HepG2 (cell line): ENCODE measurements around the gene FAM83G. TPM values are rescaled to one million over a fixed set of nuclear protein-coding genes. Genes with fewer than 3 reads are reported as not detected.

Experiments used
- NR2F6 ChIP-seq, 2 experiments: IDR thresholded peaks; 2 replicates each; pipeline ENCODE4 v1.6.1; 2016; ENCODE audit warnings: antibody characterized with exemption in 1 of 2, mild to moderate bottlenecking in 1 of 2
- RFX3 ChIP-seq: IDR thresholded peaks from 2 replicates; pipeline ENCODE4 v1.6.1; 2016; ENCODE audit warnings: missing biosample characterization, missing genetic modification reagents
- SP5 ChIP-seq: IDR thresholded peaks from 2 replicates; pipeline ENCODE4 v1.6.1; 2016; ENCODE audit warnings: low read depth, borderline replicate concordance
- SRF ChIP-seq: IDR thresholded peaks from 2 replicates; pipeline ENCODE4 v1.6.1; 2011; ENCODE audit warnings: mild to moderate bottlenecking, low read depth, low read length, moderate library complexity
- SSRP1 ChIP-seq: IDR thresholded peaks from 2 replicates; pipeline ENCODE4 v1.6.1; 2016; ENCODE audit warnings: control low read depth
- TOE1 ChIP-seq: sonication (generic); formaldehyde crosslinking; IDR thresholded peaks from 2 replicates; pipeline ENCODE4 v1.4.0; 2020; ENCODE audit warnings: mild to moderate bottlenecking, missing genetic modification reagents
- XBP1 ChIP-seq: sonication (generic); formaldehyde crosslinking; IDR thresholded peaks from 2 replicates; pipeline ENCODE4 v1.5.0; 2020; ENCODE audit warnings: missing genetic modification reagents
- ZNF251 ChIP-seq: sonication (generic); formaldehyde crosslinking; IDR thresholded peaks from 2 replicates; pipeline ENCODE4 v1.9.0; 2021; ENCODE audit warnings: mild to moderate bottlenecking, missing genetic modification reagents
- ZNF552 ChIP-seq: sonication (generic); formaldehyde crosslinking; IDR thresholded peaks from 2 replicates; pipeline ENCODE4 v1.9.0; 2022; ENCODE audit warnings: missing genetic modification reagents, mild to moderate bottlenecking, borderline replicate concordance
- polyA plus RNA-seq, 8 experiments: library from polyadenylated mRNA; depleted of rRNA in 3 of 8; stranded (reverse) in 7 of 8; unstranded in 1 of 8; fragments of >200 nt; fragmentation: Illumina TruSeq in 4 of 8; extraction: Trizol in 4 of 8; gene quantifications; 2 replicates each; pipeline versions ENCODE4 v1.2.1 to v1.2.3, GENCODE V29; 2011 to 2016; ENCODE audit warnings: low read depth in 4 of 8, missing spikeins in 1 of 8, mixed read lengths in 1 of 8; ENCODE audit not compliant: insufficient read depth in 1 of 8
- total RNA-seq, 5 experiments: library from RNA; depleted of rRNA; stranded (reverse); fragments of >200 nt; fragmentation: Illumina TruSeq; extraction: Trizol; gene quantifications; 2 replicates each; pipeline ENCODE4 v1.2.3, GENCODE V29; 2016; ENCODE audit warnings: low read depth in 1 of 5
- TF ChIP-seq, protein P1 (sequence below): IDR thresholded peaks from 2 replicates; pipeline ENCODE4 v1.4.0; 2020; ENCODE audit warnings: mild to moderate bottlenecking, missing genetic modification reagents
- TF ChIP-seq, protein P2 (sequence below): sonication (generic); formaldehyde crosslinking; IDR thresholded peaks from 2 replicates; pipeline ENCODE4 v1.8.0; 2022; ENCODE audit warnings: missing genetic modification reagents, mild to moderate bottlenecking, moderate library complexity, borderline replicate concordance
- TF ChIP-seq, protein P3 (sequence below), 2 experiments: sonication (generic) in 1 of 2; formaldehyde crosslinking in 1 of 2; IDR thresholded peaks; 2 replicates each; pipeline versions ENCODE4 v1.4.0 to v1.6.1; 2018 to 2020; ENCODE audit warnings: missing genetic modification reagents in 2 of 2, borderline replicate concordance in 1 of 2, low read depth in 1 of 2, mild to moderate bottlenecking in 1 of 2, missing biosample characterization in 1 of 2
- TF ChIP-seq, protein P4 (sequence below): IDR thresholded peaks from 2 replicates; pipeline ENCODE4 v1.6.1; 2016; ENCODE audit warnings: missing biosample characterization, missing genetic modification reagents, low read depth
- TF ChIP-seq, protein P5 (sequence below): sonication (generic); formaldehyde crosslinking; IDR thresholded peaks from 2 replicates; pipeline ENCODE4 v1.9.0; 2021; ENCODE audit warnings: missing genetic modification reagents, mild to moderate bottlenecking, borderline replicate concordance
- TF ChIP-seq, protein P6 (sequence below): sonication (generic); formaldehyde crosslinking; IDR thresholded peaks from 2 replicates; pipeline ENCODE4 v1.5.0; 2020; ENCODE audit warnings: mild to moderate bottlenecking, missing genetic modification reagents, moderate library complexity

FAM83G gene
- total and polyA plus RNA-seq, 2 of the 13 experiments (the other 11 are each of a cell fraction or from before 2014, with no cell fraction given) = 13.7 to 18.6 TPM

DNA sequence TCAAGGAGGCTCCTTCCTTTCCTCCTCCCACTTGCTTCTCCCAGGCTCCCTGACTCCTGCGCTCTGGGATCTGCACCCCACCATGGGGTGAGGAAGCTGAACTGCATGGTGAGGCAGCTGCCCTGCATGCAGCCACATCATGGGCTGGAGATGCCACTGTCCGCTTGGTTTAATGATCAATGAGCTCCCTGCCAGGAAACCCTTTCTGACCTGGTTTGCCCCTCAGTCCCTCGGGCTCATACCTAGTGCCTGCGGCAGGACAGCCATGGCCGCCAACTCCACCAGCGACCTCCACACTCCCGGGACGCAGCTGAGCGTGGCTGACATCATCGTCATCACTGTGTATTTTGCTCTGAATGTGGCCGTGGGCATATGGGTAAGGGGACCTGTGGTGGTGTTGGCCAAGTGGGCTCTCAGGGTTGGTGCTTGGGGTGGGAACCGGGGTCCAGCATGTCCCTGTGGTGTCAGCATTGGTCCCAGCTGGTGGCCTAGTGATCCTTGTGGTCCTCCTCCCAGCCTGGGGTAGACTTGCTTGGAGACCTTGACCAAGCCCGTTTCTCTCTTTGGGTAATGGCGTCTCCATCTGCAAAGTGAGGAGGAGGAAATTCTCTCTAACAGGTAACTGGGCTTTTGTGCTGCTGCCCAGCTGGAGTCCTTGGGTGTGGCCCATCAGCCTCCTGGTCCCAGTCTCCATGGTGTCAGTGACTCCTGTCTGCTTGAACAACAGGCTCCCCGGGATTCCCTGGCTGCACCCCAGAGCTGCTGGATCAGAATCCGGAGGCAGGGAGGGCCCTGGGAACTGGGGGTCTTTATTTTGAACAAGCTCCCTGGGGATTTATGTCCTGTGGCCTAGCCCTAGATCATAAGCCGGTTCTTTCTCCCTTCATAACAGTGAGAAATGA is 52.4 kb downstream of the FAM83G start, which contains the start of gene SLC5A10 (continued):
- TF ChIP-seq, protein P1, sequence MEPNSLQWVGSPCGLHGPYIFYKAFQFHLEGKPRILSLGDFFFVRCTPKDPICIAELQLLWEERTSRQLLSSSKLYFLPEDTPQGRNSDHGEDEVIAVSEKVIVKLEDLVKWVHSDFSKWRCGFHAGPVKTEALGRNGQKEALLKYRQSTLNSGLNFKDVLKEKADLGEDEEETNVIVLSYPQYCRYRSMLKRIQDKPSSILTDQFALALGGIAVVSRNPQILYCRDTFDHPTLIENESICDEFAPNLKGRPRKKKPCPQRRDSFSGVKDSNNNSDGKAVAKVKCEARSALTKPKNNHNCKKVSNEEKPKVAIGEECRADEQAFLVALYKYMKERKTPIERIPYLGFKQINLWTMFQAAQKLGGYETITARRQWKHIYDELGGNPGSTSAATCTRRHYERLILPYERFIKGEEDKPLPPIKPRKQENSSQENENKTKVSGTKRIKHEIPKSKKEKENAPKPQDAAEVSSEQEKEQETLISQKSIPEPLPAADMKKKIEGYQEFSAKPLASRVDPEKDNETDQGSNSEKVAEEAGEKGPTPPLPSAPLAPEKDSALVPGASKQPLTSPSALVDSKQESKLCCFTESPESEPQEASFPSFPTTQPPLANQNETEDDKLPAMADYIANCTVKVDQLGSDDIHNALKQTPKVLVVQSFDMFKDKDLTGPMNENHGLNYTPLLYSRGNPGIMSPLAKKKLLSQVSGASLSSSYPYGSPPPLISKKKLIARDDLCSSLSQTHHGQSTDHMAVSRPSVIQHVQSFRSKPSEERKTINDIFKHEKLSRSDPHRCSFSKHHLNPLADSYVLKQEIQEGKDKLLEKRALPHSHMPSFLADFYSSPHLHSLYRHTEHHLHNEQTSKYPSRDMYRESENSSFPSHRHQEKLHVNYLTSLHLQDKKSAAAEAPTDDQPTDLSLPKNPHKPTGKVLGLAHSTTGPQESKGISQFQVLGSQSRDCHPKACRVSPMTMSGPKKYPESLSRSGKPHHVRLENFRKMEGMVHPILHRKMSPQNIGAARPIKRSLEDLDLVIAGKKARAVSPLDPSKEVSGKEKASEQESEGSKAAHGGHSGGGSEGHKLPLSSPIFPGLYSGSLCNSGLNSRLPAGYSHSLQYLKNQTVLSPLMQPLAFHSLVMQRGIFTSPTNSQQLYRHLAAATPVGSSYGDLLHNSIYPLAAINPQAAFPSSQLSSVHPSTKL (CRISPR knock-in tag) = no peak
- no peak for TF ChIP-seq ZNF552 (CRISPR knock-in tag)
- TF ChIP-seq NR2F6 (IDR thresholded peaks at IDR 0.05) = no peak
- TF ChIP-seq NR2F6 (CRISPR knock-in tag; IDR thresholded peaks at IDR 0.05) = peak; percentile 32; the same call in 1 of the 2 replicates
- no peak for TF ChIP-seq SP5 (CRISPR knock-in tag)
- TF ChIP-seq ZNF251 (CRISPR knock-in tag) = no peak
- TF ChIP-seq, protein P2, sequence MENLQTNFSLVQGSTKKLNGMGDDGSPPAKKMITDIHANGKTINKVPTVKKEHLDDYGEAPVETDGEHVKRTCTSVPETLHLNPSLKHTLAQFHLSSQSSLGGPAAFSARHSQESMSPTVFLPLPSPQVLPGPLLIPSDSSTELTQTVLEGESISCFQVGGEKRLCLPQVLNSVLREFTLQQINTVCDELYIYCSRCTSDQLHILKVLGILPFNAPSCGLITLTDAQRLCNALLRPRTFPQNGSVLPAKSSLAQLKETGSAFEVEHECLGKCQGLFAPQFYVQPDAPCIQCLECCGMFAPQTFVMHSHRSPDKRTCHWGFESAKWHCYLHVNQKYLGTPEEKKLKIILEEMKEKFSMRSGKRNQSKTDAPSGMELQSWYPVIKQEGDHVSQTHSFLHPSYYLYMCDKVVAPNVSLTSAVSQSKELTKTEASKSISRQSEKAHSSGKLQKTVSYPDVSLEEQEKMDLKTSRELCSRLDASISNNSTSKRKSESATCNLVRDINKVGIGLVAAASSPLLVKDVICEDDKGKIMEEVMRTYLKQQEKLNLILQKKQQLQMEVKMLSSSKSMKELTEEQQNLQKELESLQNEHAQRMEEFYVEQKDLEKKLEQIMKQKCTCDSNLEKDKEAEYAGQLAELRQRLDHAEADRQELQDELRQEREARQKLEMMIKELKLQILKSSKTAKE (CRISPR knock-in tag) = no peak
- TF ChIP-seq, protein P3, sequence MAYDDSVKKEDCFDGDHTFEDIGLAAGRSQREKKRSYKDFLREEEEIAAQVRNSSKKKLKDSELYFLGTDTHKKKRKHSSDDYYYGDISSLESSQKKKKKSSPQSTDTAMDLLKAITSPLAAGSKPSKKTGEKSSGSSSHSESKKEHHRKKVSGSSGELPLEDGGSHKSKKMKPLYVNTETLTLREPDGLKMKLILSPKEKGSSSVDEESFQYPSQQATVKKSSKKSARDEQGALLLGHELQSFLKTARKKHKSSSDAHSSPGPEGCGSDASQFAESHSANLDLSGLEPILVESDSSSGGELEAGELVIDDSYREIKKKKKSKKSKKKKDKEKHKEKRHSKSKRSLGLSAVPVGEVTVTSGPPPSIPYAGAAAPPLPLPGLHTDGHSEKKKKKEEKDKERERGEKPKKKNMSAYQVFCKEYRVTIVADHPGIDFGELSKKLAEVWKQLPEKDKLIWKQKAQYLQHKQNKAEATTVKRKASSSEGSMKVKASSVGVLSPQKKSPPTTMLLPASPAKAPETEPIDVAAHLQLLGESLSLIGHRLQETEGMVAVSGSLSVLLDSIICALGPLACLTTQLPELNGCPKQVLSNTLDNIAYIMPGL (CRISPR knock-in tag; IDR thresholded peaks at IDR 0.05; ENCODE audit: borderline replicate concordance in 1 of 2, low read depth in 1 of 2) = peak in 1 of 2 experiments; percentile 56; a peak in 1 of 4 replicates
- TF ChIP-seq XBP1 = no peak
- no peak for TF ChIP-seq SSRP1 (CRISPR knock-in tag)
- no peak for TF ChIP-seq SRF
- TF ChIP-seq RFX3 = no peak
- TF ChIP-seq, protein P4, sequence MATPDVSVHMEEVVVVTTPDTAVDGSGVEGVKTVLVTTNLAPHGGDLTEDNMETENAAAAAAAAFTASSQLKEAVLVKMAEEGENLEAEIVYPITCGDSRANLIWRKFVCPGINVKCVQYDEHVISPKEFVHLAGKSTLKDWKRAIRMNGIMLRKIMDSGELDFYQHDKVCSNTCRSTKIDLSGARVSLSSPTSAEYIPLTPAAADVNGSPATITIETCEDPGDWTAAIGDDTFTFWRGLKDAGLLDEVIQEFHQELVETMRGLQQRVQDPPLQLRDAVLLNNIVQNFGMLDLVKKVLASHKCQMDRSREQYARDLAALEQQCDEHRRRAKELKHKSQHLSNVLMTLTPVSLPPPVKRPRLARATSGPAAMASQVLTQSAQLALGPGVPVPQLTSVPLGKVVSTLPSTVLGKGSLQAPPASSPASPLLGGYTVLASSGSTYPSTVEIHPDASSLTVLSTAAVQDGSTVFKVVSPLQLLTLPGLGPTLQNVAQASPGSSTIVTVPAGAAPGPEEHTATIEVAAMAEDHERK (CRISPR knock-in tag) = no peak
- TF ChIP-seq, protein P5, sequence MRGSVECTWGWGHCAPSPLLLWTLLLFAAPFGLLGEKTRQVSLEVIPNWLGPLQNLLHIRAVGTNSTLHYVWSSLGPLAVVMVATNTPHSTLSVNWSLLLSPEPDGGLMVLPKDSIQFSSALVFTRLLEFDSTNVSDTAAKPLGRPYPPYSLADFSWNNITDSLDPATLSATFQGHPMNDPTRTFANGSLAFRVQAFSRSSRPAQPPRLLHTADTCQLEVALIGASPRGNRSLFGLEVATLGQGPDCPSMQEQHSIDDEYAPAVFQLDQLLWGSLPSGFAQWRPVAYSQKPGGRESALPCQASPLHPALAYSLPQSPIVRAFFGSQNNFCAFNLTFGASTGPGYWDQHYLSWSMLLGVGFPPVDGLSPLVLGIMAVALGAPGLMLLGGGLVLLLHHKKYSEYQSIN (CRISPR knock-in tag) = no peak
- TF ChIP-seq TOE1 (CRISPR knock-in tag) = no peak
- TF ChIP-seq, protein P6, sequence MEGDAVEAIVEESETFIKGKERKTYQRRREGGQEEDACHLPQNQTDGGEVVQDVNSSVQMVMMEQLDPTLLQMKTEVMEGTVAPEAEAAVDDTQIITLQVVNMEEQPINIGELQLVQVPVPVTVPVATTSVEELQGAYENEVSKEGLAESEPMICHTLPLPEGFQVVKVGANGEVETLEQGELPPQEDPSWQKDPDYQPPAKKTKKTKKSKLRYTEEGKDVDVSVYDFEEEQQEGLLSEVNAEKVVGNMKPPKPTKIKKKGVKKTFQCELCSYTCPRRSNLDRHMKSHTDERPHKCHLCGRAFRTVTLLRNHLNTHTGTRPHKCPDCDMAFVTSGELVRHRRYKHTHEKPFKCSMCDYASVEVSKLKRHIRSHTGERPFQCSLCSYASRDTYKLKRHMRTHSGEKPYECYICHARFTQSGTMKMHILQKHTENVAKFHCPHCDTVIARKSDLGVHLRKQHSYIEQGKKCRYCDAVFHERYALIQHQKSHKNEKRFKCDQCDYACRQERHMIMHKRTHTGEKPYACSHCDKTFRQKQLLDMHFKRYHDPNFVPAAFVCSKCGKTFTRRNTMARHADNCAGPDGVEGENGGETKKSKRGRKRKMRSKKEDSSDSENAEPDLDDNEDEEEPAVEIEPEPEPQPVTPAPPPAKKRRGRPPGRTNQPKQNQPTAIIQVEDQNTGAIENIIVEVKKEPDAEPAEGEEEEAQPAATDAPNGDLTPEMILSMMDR (CRISPR knock-in tag) = peak; percentile 73
